Measurements from ENCODE around the gene FAM210B. TPM values are rescaled to one million over a fixed set of nuclear protein-coding genes. Genes with fewer than 3 reads are reported as not detected.

FAM210B gene
- total RNA-seq, 1 experiment from 2014 or later = 37.9 TPM

DNA sequence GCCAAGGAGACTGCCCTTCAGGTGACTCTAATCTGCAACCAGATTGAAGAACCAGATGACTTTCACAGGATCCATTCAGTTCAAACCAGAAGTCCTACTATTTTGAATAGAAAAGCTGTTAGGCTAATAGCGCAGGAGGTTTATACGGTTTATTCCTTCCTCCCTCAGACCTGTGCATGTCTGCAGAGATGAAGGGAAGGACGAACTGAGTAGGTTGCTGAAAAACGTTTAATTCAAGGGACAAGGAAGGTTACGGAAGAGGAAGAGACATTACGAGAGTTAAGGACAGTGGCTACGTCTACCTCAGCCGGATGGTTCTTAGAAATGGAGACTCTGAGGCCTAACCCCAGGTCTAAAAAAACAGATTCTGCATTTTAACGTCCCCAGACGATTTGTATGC lies 32.3 kb downstream of the FAM210B start:
- ATAC-seq = no peak
- no peak for DNase-seq
- Histone ChIP-seq H3K9me2 (replicated peaks; ENCODE audit: low read length) (no peaks in the 10 kb centered on the region), H3F3A (ENCODE audit: low read length, unreplicated experiment) (no peaks in the 10 kb centered on the region), H3K4me2 (ENCODE audit: low read length) (peak overlapping the region; percentile 90), H3K27me3 (ENCODE audit: low read length) (no peaks in the 10 kb centered on the region), H3K36me3 (ENCODE audit: low read depth, low read length) (peaks cover 51% of the 10 kb centered on the region), H2AFZ (ENCODE audit: low read length) (peak overlapping the region; percentile 89), H3K79me2 (ENCODE audit: low read length) (peaks cover 96% of the 10 kb centered on the region), H3K27ac (ENCODE audit: low read length) (no peak overlapping the region), H3K4me1 (ENCODE audit: insufficient read depth, low read length) (peaks cover 24% of the 10 kb centered on the region), H3K9me3 (ENCODE audit: low read length) (no peaks in the 10 kb centered on the region), H3K4me3 (ENCODE audit: low read length) (peak overlapping the region; percentile 87), H4K20me1 (ENCODE audit: low read length) (no peaks in the 10 kb centered on the region), H3K9ac (ENCODE audit: low read length) (peak overlapping the region; percentile 96)
- intact Hi-C loops (cut with micrococcal nuclease) = no loop called here
- ChIA-PET POLR2A (ENCODE audit: unreplicated experiment) (no interaction called here), CTCF (no interaction called here)
- BruUV-seq (replicated peaks) = TSS peak; percentile 82
- TF ChIP-seq, protein P1, sequence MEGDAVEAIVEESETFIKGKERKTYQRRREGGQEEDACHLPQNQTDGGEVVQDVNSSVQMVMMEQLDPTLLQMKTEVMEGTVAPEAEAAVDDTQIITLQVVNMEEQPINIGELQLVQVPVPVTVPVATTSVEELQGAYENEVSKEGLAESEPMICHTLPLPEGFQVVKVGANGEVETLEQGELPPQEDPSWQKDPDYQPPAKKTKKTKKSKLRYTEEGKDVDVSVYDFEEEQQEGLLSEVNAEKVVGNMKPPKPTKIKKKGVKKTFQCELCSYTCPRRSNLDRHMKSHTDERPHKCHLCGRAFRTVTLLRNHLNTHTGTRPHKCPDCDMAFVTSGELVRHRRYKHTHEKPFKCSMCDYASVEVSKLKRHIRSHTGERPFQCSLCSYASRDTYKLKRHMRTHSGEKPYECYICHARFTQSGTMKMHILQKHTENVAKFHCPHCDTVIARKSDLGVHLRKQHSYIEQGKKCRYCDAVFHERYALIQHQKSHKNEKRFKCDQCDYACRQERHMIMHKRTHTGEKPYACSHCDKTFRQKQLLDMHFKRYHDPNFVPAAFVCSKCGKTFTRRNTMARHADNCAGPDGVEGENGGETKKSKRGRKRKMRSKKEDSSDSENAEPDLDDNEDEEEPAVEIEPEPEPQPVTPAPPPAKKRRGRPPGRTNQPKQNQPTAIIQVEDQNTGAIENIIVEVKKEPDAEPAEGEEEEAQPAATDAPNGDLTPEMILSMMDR (conservative IDR thresholded peaks at IDR 0.05; ENCODE audit: low read depth, low read length) = no peak
- TF ChIP-seq EZH2 (IDR thresholded peaks at IDR 0.05; ENCODE audit: low read length, unreplicated experiment) (no peak), EZH2phosphoT487 (IDR thresholded peaks at IDR 0.05; ENCODE audit: borderline replicate concordance, low read length) (no peak)

DNA sequence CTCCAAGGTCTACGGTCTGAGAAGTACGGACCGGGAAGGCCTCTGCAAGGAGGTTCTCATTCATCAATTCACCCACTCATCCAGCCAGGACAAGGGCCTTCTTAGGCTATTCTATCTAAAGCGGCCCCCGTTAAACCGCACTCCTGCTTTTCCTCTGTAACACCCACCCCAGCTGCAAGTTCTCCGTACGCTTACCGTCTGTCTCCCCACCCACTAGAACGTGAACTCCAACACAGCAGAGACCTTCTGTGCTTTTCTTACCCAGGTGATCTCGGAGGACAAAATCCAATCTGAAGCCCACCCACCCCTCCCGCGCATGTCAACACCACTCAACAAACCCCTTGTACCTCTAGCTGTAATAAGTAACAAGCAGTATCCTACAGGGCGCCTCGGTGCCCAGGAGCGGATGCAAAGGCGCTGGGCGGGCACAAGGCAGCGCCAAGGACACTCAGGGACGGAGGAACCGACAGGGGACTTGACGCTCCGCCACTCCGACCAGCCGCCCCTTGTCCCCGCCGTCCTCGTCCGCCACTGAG lies 32.9 kb downstream of the FAM210B start:
- intact Hi-C loops (cut with micrococcal nuclease) = loop anchor here (1.0 kb wide), 1 partner anchor 33 kb away; the partner anchor contains the start of gene FAM210B
- no peak for DNase-seq

More for the DNA sequence above, 32.9 kb downstream of the FAM210B start:
- H3K36me3 ChIP-seq (ENCODE audit: low read depth, low read length) = peaks cover 48% of the 10 kb centered on the region
- H3K9me3 ChIP-seq (ENCODE audit: low read length) = no peaks in the 10 kb centered on the region
- peak overlapping the region; percentile 89 for H2AFZ ChIP-seq (ENCODE audit: low read length)
- peak overlapping the region; percentile 96 for H3K9ac ChIP-seq (ENCODE audit: low read length)
- TF ChIP-seq, protein P1 (conservative IDR thresholded peaks at IDR 0.05; ENCODE audit: low read depth, low read length) = no peak
- no peak for TF ChIP-seq EZH2phosphoT487 (IDR thresholded peaks at IDR 0.05; ENCODE audit: borderline replicate concordance, low read length)
- no peak for TF ChIP-seq EZH2 (IDR thresholded peaks at IDR 0.05; ENCODE audit: low read length, unreplicated experiment)
- peak; percentile 57 for ATAC-seq
- ChIA-PET CTCF (interaction anchor here (0.8 kb wide), 1 partner anchor 31 kb away, joined by 3 read pairs; no protein-coding TSS in a partner anchor), POLR2A (ENCODE audit: unreplicated experiment) (interaction anchor here (1.5 kb wide), 1 partner anchor 33 kb away, joined by 6 read pairs; the partner anchor contains the start of gene FAM210B)
- H3K4me3 ChIP-seq (ENCODE audit: low read length) = peak overlapping the region; percentile 87
- H3K4me1 ChIP-seq (ENCODE audit: insufficient read depth, low read length) = peaks cover 24% of the 10 kb centered on the region
- BruUV-seq (replicated peaks) = no TSS peak
- peaks cover 92% of the 10 kb centered on the region for H3K79me2 ChIP-seq (ENCODE audit: low read length)
- no peaks in the 10 kb centered on the region for H3F3A ChIP-seq (ENCODE audit: low read length, unreplicated experiment)
- no peaks in the 10 kb centered on the region for H3K9me2 ChIP-seq (replicated peaks; ENCODE audit: low read length)
- no peaks in the 10 kb centered on the region for H4K20me1 ChIP-seq (ENCODE audit: low read length)
- H3K27ac ChIP-seq (ENCODE audit: low read length) = peak overlapping the region; percentile 81
- H3K27me3 ChIP-seq (ENCODE audit: low read length) = no peaks in the 10 kb centered on the region
- peak overlapping the region; percentile 90 for H3K4me2 ChIP-seq (ENCODE audit: low read length)
